ENCODE results near the gene NUDT22.

NUDT22 gene

GRCh38 chr11:64207256-64208085 is 18.6 kb upstream of the NUDT22 start:
- DNase-seq = no peak

GRCh38 chr11:64208086-64208795 is 17.8 kb upstream of the NUDT22 start:
- DNase-seq = no peak

DNA sequence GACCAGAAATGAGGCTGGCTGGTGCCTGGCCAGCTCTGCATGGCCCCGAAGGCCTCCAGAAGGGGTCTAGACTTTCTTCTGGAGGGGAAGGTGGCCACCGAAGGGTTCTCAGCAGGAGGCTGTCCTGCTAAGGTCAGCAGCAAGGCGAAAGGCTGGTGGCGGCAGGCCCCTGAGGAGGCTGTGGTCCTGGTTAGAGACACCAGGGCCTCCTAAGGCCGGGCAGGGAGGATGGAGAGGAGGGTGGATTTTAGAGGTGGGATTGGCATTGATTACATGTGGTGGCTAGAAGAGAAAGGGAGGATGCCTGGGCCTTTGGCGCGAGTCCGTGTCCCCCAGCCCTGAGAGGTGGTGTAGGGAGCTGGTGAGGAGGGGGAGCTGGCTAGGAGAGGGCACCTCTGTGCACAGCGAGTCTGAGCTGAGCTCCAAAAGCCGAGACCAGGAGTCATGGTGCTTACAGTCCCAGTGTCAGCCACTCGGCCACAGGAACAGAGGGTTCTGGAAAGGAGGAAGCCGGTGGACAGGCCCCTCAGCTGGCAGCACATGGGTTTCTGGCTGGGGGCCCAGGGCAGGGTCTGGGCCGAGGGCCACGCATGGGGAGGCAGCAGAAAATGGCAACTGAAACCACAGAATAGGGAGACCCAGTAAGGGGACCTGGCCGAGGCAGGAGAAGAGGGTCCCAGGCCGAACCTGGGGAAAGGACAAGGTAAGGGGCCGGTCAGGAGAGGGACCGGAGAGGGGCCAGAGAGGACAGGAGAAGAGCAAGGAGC is 17.1 kb upstream of the NUDT22 start:
- peak; percentile 29 for DNase-seq

DNA sequence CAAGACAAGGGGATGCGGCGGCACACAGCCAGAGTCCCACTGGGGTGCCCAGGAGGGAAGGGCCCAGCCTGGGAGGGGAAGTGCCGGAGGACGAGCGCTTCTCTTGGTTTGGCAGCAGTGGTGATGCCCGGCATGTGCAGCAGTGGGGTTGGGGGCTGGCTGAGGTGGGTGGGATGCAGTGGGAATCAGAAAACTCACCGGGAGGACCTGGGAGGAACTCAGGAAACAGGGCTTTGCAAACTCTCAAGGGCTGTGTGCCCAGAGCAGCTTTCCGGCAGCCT is 16.6 kb upstream of the NUDT22 start:
- DNase-seq = no peak

DNA sequence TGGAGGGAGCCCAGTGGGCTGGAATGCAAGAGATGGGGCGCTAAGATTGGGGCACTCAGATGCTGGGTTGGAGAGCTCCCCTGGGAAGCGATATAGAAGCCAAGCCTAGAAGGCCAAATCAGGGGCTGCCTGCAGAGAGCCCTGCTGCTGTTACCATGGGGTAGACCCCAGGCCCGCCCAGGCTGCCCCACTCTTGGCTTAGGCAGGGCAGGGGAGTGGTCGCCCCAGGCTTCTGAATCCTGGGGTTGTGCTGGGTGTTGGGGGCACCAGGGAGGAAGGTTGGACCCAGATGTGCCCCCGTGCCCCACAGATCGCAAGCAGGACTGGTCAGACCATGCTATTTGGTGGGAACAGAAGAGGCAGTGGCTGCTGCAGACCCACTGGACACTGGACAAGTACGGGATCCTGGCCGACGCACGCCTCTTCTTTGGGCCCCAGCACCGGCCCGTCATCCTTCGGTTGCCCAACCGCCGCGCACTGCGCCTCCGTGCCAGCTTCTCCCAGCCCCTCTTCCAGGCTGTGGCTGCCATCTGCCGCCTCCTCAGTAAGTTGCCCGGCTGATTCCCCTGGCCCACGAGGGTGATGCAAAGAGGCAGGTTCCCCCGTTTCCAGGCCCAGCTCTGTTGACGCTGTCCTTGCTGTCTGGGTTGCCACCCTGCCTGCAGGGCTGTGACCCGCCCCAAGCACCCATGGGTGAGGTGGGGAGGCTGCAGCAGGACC is 15.6 kb upstream of the NUDT22 start:
- DNase-seq = no peak

GRCh38 chr11:64211181-64211872 is 14.7 kb upstream of the NUDT22 start:
- DNase-seq = no peak

DNA sequence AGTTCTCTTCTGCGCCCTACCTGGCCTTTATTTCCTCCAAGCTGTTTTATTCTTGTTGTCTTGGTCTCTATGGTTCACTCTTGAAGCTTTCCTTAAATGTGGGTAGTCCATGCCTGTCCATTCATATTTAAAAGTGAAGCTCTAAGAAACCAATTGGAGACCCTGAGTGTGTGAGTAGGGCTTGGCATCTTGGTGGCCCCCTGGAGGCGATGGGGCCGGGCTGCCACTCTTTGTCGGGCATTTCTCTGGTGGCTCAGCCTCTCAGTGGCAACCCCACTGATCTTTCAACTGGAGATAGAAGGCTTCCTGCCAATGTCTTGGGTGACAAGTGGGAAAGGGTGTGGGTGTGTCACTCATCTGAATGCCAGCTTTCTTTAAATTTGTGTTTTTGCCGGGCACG is 9.2 kb upstream of the NUDT22 start:
- DNase-seq = no peak

DNA sequence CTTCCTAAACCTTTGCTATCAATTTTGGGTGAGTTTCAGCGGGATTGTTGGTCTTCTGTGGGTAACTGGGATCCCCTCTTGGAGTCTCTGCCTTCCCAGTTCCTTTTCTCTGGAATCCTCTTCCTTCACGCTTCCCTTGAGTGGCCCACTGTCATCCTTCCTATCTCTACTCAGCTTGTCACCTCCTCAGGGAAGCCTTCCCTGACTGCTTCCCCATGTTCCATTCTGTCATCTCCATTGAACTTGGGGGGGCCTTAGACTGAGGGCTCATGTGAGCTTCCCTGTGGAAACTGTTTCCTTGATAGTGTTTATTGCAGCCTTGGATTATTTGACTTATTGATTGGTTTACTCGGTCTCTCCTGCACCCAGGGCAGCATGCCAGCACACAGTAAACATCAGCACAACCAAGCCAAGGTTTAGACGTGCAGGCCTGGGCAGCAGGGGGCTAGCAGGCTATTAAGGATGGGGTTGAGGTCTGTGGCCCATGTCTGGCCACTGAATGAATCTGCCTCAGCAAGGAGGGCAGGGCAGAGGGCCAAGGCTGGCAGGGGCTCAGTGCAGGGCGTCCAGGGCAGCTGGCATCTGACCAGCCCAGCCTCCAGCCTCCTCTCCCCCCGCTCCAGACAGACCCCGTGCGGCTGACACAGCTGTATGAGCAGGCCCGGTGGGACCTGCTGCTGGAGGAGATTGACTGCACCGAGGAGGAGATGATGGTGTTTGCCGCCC is 7.3 kb upstream of the NUDT22 start:
- no peak for DNase-seq

DNA sequence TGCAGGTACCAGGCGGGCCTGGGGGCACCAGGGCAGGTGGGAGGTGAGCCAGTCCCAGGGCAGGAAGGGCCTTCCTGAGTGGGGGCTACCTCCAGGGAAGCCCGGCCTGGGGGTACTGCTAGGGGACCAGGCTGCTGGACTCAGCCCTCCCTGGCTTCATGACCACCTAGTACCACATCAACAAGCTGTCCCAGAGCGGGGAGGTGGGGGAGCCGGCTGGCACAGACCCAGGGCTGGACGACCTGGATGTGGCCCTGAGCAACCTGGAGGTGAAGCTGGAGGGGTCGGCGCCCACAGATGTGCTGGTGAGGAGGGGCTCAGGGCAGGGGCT is 6.8 kb upstream of the NUDT22 start:
- DNase-seq = no peak

- DNase-seq = no peak
These were observed 6.3 kb upstream of the NUDT22 start for GRCh38 chr11:64219755-64220154.

DNA sequence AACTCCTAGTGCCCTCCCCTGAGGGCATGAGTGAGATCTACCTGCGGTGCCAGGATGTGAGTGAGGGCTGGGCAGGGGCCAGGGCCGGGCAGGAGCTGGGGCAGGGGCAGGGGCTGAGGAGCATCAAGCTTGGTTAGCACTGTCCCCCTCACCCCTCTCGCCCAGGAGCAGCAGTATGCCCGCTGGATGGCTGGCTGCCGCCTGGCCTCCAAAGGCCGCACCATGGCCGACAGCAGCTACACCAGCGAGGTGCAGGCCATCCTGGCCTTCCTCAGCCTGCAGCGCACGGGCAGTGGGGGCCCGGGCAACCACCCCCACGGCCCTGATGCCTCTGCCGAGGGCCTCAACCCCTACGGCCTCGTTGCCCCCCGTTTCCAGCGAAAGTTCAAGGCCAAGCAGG is 5.8 kb upstream of the NUDT22 start:
- DNase-seq = no peak

- DNase-seq = no peak
These were observed 5.3 kb upstream of the NUDT22 start for GRCh38 chr11:64220798-64221197.

- no peak for DNase-seq
These were observed 3.4 kb upstream of the NUDT22 start for GRCh38 chr11:64222651-64223000.

- DNase-seq = no peak
These were observed 2.9 kb upstream of the NUDT22 start for GRCh38 chr11:64223001-64223651.

DNA sequence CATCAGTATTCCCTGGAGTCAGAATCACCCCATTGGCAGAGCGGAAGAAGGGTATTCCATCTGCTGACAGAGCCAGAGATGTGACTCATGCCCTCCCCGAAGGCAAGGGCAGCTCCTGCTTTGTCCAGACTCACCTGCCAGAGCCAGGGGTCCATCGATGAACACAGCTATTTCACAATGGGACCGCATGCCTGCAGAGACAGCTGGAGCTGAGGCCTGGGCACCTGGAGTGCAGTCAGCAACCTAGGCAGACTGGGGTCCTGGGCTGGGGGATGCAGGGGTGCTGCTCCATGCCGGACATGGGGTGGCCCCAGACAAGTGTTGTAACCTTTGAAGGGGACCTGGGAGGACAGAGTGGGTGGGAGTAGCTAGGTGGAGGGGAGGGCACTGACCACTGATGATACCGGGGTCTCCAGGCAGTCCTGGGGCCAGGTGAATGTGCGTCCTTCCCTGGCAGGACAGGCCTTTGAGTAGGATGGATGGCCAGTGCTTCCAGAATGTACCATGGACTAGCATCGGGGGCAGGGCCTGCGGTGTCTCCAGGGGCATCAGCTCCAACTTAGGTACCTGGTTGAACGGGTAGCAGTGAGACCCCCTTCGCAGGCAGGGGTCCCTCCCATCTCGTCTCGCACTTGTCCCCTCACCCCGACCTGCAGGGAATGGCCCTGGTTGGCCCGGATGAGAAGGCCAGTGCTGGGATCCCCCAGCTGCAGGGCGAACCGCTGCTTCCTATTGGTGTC is 1.8 kb upstream of the NUDT22 start:
- no peak for DNase-seq

DNA sequence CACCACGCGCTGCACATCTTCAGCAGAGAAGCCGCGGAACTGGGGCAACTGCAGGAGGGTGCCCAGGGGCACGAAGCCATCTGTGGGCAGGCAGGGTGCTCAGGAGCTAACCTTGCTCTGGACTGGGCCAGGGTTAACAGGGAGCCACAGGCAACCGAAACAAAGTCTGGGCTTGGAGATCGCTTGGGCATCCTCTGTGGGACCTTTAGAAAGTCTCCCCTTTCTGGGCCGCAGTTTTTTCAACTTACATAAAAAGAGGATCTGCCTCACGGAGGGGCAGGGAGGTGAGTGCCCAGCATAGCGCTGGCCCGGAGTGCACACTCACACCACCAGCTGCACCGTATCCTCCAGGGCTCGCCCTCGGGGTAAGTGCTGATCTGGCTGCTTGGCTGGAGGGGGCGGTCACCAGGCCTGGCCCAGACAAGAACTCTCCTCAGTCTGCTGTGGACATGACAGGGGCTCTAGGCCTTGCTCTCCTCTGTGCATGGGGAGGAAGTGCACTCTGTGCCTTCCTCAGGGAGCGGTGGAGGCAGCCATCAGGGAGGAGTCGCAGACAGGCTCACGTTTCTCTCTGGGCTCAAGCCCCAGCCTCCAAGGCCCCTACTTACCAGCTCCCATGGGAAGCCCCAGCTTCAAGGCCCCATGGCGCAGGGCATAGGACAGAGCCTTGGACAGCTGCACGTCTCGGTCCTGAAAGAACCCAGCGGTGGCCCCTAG is 1.0 kb upstream of the NUDT22 start:
- DNase-seq = no peak

DNA sequence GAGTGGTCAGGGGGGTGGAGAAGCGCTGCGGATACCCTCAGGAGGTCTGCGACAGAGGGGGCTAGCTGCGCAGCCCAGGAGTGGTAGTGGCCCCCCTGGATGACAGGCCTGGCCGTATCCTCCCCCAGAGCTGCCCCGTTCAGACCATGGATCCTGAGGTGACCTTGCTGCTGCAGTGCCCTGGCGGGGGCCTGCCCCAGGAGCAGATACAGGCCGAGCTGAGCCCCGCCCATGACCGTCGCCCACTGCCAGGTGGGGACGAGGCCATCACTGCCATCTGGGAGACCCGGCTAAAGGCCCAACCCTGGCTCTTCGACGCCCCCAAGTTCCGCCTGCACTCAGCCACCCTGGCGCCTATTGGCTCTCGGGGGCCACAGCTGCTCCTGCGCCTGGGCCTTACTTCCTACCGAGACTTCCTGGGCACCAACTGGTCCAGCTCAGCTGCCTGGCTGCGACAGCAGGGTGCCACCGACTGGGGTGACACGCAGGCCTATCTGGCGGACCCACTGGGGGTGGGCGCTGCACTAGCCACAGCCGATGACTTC is 505 bp downstream of the NUDT22 start:
- DNase-seq = no peak

DNA sequence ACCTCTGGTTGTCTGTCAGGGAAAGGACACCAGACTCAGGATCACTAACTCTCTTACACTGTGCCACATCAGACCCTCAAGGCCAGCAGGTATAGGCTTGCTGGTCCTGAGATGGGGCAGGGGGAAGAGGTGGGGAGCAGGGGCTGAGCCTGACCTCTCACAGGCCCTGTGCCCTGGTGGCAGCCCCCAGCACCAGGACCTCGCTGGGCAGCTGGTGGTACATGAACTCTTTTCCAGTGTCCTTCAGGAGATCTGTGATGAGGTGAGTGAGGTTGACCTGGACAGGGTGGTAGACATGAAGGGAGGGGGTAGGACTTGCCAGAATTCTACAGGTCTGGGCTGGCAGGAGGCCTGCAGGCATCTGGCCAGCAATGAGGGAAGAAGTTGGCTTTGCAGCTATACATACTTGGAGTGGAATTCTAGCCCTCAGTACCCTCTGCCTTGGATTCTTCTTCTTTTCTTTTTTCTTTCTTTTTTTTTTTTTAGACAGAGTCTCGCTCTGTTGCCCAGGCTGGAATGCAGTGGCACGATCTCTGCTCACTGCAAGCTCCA is 1.4 kb downstream of the NUDT22 start:
- no peak for DNase-seq

DNA sequence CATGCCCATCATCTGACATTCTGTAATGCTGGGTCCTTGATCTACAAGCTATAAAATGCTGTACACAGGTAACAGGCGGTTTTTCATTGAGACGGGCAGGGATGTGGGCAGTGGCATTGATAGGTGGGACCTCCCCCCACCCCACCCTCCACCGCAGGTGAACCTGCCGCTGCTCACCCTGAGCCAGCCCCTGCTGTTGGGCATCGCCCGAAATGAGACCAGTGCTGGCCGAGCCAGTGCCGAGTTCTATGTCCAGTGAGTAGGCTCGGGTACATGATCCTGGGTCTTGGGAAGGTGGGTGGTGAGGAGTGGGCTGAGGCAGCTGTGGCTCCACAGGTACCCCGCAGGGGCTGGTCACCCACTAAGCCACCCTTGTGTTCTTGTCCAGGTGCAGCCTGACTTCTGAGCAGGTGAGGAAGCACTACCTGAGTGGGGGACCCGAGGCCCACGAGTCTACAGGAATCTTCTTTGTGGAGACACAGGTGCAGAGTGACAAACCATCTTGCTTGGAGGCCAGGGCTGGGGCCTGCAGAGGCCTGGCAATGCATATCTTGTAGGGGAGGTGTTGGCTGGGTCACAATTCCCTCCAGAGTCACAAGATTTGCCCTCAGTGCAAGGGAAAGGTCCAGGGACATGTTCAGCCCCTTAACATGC is 3.1 kb downstream of the NUDT22 start:
- DNase-seq = no peak
